HUDEP-2 (cell line): ENCODE results near the gene ARHGAP31.
A peak's percentile ranks its signal among the peaks of the same experiment; 100 is the strongest.

Source experiments
- DNase-seq, 76 experiments: peaks; one replicate each; lab custom pipeline; 2025; ENCODE audit not compliant: unreplicated experiment in 76 of 76; lab: John Stamatoyannopoulos, UW

Gene ARHGAP31

DNA sequence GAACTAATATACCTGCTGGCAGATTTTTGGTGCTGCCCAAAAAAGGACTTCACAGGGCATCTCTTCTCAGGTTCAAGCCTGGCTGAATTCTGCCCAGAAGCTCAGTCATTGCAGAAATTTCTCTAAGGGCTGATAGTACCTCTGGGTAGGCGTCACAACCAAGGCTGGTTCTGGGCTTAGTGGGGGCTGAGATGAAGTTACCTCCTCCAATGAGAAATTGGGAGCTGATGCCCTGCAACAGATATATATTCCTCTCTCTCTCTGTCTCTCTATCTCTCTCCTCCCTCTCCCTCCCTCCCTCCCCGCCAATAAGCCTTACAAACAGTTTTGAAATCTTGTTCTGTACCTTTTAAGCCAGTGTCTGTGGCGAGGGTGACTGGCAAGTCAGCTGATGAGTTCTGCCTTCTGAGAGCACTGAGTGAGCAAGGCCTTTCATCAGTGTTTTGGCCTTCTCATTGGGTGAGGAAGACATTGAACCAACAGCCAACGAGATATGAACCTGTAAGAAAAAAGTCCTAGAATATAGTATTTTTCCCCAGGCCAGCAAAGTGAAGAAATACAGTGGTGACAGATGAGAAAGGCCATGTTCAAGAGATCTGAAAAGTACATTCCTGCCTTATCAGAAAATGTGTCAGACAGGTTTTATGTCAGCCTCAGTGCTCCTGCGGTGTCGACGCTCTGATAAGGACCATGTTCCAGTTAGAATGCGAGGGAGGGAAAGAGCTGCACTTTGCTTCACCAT lies 123.8 kb downstream of the ARHGAP31 start:
- peak in 63 of 76 experiments; percentile 3 to 82 (median 31) for DNase-seq

DNA sequence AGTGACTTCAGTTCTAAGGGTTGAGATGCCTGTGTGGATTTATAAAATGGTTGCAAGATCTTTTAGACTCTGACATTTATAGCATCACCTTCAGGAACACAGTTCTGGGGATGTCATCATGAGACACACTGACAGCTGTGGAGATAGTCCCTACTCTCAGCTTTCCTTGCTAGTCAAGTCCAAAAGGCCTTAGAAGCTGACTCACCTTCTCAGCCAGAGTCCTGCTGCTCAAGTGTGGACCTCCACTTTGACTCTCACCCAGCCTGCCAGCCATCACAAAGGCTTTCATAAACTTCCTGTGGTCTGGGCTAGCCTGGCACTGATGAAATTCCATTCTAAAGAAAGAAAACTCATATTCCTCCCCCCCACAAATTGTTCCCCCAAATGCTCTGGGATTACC lies 124.5 kb downstream of the ARHGAP31 start:
- DNase-seq = peak in 5 of 76 experiments; percentile 5 to 42 (median 18)

GRCh38 chr3:119420196-119420595 lies 126.0 kb downstream of the ARHGAP31 start:
- DNase-seq = no peak

- no peak for DNase-seq
Observed at GRCh38 chr3:119427669-119428068, 133.5 kb downstream of the ARHGAP31 start.

- DNase-seq = peak in 4 of 76 experiments; percentile 2 to 7 (median 6)
Observed at GRCh38 chr3:119428538-119428937, 134.4 kb downstream of the ARHGAP31 start.

DNA sequence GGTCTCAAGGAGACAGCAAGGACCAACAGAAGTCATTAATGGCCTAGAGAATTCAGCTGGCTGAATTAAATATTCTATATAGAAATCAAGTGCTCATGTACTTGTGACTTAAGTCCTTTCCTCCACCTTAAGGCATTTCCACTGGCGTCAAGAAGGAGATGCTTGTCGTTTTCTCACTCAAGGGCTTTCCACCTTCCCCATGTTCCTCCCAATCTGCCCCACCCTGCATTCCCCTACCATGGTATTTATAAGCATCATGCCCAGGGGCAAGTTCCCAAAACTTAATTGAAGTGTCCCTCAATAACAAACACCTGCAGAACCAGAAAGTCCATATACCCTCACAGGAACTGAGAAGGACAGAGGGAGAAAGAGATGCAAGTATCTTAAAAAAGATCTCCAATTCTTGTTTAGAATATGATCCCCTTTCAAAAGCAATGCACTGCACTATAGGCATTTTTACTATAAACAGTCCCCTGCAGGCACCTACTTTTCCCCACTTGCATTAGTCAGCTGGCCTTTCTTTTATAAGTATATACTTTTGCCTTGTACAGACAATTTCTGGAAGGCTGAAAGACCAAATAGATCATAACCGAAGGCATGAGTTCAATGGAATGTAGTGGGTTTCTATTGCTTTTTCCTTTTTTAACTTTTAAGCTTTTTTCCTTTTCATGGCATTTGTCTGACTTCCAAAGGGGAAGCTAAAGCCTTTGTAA lies 139.6 kb downstream of the ARHGAP31 start:
- DNase-seq = no peak

GRCh38 chr3:119434703-119435102 lies 140.5 kb downstream of the ARHGAP31 start:
- no peak for DNase-seq

DNA sequence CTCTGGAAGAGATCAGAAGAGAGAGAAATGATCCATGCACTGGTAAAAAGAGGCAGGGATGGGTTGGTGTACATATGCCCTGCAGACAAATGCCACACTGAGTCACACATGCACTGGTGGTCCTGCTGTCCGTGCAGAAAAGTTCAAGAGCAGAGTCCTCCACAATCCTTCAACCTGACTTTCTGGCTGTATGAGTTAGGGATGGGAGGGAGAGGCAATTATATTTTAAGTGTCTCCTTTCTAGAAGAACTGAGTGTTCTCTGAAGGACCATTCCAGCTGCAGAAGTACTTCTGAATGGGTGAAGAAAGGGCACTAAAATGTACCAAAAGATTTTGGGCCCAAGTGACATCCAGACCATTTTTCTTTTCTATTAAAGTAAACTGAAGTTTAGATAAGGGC lies 142.8 kb downstream of the ARHGAP31 start:
- no peak for DNase-seq

DNA sequence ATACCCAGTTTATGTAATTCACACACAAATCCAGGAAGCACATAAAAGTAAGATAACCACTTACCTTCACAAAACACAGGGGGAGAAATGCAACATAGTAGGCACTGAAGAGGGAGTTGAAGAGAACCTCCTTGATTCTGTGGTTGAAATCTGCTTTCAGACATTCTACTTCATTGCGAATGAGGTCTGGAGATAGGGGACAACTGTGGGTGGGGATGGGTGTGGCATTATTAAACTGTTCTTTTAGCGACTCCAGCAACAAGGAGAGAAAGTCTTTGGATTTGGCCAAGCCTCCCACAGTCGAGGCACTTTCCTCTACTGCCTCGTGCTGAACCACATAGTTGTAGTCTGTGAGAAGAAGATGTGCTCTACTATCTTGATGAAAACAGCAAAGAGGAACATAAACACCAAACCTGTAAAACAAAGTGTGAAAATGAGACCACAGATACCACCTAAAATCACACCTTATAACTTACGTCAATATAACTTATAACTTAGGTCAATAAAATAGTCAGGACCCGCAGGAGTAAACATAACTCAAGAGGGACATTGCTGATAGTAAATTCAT lies 143.6 kb downstream of the ARHGAP31 start:
- DNase-seq = peak in 66 of 76 experiments; percentile 2 to 75 (median 36)

- DNase-seq = no peak
Observed at GRCh38 chr3:119443179-119443578, 149.0 kb downstream of the ARHGAP31 start.

- no peak for DNase-seq
Observed at GRCh38 chr3:119444590-119444989, 150.4 kb downstream of the ARHGAP31 start.

DNA sequence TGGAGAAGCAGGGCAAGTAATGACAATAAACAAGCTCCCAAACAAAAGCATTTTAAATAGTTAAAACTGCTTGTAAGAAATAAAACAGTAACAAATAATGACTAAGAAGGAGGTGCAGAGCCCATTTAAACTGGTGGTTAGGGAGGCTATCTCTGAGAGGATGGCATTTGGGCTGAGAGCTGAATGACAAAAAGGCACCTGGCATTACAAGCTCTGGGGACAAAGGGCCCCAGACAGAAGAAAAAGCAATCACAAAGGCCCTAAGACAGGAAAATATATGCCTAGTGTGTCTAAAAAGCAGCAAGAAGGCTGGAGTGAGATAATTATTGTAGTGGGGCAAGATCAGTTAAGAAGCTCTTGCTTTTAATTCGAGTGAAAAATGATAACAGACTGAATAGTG lies 159.6 kb downstream of the ARHGAP31 start:
- no peak for DNase-seq

- DNase-seq = peak in 4 of 76 experiments; percentile 3 to 16 (median 10)
Observed at GRCh38 chr3:119456469-119456868, 162.3 kb downstream of the ARHGAP31 start.

- no peak for DNase-seq
Observed at GRCh38 chr3:119457246-119457645, 163.1 kb downstream of the ARHGAP31 start.

GRCh38 chr3:119463171-119464169 lies 169.3 kb downstream of the ARHGAP31 start, which contains the start of gene TMEM39A:
TSS of gene TMEM39A (minus strand) at chr3:119463615. CDS start at chr3:119462074, 1,541 bp downstream.
- peak; percentile 27 to 98 (median 94) for DNase-seq

- DNase-seq = peak in 5 of 76 experiments; percentile 15 to 48 (median 20)
Observed at GRCh38 chr3:119468041-119468440, 173.9 kb downstream of the ARHGAP31 start.

DNA sequence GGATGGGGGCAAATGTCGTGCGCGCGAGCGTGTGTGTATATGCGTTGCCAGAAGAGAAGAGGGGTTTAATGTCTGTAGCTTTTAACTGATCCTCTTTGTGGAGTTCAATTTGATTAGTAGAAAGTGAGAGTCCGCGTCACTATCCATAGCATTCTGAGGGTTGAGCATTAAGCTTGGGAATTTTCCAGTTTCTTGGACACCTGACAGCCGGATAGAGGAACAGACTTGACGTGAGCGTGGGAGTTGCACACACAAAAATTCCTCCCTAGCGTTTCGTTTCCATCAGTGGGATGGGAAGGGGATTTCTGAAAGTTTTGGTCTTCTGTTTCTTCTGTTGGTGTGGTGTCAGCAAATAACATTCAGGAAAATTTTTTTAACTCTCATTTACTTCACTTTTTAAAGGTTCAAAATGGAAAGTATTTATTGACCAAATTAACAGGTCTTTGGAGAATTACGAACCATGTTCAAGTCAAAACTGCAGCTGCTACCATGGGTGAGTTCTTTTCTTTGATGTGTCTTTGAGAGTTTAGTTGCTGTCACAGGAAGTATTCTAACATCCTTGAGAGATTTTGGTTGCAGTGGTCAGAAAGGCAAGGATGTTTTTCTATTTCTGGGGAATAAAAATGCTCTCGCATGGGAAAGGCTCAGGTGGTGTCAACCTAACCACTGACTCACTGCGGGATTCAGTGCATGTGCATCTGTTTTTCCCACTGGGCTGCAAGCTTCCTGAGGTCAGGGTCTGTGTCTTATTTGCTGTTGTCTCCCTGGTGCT lies 175.4 kb downstream of the ARHGAP31 start:
- no peak for DNase-seq
